ENCODE measurements around the gene ST3GAL4.

The ST3GAL4 gene

DNA sequence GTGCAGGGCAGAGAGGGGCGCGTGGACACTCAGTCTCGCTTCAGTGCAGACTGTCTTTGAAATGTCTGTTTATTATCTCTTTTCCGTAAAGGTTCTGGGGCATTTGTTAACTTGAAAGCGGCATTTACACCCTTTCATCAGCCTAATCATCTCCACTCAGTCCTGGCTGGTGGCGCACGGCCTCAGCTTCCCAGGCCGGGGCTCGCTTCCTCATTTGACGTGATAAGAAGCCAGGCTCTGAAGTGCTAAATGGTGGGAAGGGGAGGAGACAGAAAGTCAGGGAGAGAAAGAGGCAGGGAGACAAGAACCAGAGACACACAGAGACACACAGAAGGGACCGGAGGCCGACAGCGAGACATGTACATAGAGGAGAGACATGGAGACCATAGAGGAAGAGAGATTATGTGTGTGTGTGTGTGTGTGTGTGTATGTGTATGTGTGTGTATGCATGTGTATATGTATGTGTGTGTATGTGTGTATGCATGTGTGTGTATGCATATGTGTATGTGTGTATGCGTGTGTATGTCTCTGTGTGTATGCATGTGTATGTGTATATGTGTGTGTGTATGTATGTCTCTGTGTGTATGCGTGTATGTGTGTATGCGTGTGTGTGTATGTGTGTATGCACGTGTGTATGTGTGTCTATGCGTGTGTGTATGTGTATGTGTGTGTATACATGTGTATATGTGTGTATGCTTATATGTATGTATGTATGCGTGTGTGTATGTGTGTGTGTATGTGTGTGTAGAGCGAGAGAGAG is 101.5 kb downstream of the ST3GAL4 start:
- no peak for DNase-seq

DNA sequence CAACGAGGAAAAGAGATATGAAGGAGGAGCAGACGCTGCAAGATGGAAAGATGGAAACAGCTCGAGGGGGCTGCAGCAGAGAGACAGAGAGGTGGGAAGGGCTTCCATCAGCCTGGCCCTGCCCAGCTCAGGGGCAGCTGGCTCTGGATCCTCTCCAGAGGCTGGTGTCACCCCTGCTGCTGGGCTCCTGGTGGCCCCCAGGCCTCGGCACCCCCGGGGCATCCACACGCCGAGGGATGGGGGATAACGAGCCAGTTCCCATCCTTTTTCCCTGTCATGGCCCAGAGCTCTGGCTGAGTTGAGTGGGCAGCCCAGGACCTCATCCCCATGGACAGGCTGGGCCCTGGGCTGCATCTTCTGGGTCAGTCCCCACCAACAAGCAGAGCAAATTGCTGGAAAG is 102.3 kb downstream of the ST3GAL4 start:
- DNase-seq, result no peak

DNA sequence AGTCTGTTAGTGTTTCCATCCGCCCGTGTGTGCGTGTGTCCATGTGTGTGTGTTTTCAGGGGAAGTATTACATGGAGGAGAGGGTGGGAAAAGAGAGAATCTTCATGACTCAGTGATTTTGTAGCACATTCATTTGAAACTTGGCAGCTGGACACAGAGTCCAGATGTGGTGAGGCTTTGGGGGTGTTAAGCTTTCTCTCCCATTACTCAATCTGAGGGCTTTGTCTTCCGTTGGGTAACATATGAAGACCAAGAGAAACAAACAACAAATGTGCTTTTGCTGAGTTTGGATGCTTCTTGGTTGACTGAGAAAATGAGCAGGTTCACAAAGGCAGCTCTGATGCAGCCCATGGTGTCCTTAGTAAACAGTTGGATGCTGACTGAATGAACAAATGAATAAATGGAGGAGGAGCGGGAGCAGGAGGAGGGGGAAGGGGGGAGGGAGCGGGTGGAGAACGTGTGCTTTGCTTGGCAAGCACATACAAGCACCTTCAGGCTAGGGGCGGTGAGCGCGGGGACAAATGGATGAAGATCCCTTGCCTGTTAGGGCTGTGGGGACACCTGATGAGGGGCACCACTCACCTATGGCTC is 104.3 kb downstream of the ST3GAL4 start:
- no peak for DNase-seq

DNA sequence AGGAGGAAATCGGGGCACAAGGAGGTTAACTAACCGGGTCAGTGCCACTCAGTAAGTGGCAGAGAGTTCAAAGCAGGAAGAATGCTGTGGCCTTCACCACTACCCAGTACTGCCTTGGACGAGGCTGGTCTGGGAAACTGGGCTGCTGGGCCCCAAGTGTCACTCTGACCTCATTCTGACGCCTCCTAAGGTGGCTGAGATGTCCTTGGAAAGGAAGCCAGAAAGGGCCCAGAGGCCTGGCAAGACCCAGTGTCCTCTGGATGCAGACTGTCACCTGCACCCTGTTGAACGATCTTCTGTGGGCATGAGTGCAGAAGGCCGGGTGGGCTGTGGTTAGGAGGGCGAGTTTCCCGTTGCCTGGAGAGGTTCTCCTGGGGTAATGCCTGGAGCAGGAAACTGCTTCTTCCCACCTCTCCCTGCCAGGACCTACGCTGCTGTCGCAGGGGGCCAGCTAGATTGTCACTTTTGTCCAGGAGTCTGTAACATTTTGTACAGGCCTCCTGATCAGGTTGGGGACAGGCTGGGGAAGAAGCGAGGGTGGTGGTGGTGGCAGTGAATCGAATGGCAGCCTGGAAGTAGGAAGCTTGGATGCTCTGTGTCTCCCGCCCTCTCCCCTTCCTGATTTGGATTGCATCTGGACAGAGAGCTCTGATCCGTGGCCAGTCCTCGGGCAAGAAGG is 105.1 kb downstream of the ST3GAL4 start:
- DNase-seq, result no peak

- DNase-seq, result no peak
Observed at GRCh38 chr11:126461096-126461440, 105.6 kb downstream of the ST3GAL4 start.

- DNase-seq, result no peak
Observed at GRCh38 chr11:126461996-126462395, 106.5 kb downstream of the ST3GAL4 start.

DNA sequence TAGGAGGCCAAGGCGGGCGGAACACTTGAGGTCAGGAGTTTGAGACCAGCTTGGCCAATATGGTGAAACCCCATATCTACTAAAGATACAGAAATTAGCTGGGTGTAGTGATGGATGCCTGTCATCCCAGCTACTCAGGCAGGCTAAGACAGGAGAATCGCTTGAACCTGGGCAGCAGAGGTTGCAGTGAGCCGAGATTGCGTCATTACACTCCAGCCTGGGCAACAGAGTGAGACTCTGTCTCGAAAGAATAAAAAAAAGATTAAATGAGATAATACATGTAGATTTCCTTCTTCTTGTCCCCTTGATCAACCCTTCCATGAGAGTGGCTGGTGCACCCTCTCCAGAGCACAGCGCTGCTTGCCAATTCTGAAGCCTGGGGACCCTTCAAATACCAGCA is 106.9 kb downstream of the ST3GAL4 start:
- DNase-seq, result no peak

Measured in stimulated activated CD4-positive, alpha-beta T cell treated with anti-CD3 and anti-CD28 coated beads, Interleukin-15, amount 100 ng/mL, for 24 hours (primary cell).